GM12801 (cell line): ENCODE data around the gene PARD3B.

Experiments
- TF ChIP-seq, protein P1 (sequence below): IDR thresholded peaks from one replicate; pipeline ENCODE4 v1.5.1; 2011; ENCODE audit warnings: control low read depth; ENCODE audit not compliant: insufficient read length; ENCODE audit errors: extremely low read depth

PARD3B gene

DNA sequence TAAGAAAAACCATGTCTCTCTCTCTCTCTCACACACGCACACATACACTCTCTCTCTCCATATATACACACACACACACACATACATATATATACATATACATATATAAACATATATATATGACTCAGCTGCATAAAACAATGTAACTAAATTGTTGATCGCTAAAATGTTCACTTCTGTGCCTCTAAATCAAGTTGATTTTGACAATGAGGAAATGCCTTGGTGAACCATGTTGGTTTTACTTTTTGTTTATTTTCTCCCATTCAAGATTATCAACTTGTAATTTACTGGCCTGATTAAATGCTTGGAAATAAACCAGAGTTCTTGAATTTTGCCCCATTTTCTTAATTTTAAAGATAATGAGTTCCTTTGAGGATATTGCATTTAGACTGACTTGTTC, 500.4 kb downstream of the PARD3B start:
- TF ChIP-seq, protein P1, sequence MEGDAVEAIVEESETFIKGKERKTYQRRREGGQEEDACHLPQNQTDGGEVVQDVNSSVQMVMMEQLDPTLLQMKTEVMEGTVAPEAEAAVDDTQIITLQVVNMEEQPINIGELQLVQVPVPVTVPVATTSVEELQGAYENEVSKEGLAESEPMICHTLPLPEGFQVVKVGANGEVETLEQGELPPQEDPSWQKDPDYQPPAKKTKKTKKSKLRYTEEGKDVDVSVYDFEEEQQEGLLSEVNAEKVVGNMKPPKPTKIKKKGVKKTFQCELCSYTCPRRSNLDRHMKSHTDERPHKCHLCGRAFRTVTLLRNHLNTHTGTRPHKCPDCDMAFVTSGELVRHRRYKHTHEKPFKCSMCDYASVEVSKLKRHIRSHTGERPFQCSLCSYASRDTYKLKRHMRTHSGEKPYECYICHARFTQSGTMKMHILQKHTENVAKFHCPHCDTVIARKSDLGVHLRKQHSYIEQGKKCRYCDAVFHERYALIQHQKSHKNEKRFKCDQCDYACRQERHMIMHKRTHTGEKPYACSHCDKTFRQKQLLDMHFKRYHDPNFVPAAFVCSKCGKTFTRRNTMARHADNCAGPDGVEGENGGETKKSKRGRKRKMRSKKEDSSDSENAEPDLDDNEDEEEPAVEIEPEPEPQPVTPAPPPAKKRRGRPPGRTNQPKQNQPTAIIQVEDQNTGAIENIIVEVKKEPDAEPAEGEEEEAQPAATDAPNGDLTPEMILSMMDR = no peak

DNA sequence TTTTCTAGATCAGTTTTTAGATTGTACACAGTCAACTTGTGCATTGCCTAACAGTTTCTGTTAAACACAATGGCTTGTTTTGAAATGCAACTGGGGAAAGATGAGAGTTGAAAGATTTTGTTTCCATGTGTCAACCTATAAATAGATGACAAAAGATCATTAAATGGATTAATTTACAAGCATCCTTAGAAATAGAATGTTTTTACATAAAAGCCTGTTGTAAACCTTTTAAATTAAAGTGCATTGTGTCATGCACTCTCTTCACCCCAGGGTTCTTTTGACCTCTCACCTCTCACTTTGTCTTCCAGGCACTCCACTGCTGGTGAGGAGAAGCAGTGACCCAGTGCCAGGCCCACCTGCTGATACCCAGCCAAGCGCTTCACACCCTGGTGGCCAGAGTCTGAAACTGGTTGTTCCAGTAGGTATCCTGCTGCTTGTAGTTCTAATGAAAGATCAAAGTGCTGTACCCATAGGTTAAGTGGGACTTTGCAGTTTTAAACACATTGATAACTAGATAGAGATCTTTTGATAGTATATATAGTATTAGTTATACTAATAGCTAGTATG, 502.1 kb downstream of the PARD3B start:
- TF ChIP-seq, protein P1 = no peak

DNA sequence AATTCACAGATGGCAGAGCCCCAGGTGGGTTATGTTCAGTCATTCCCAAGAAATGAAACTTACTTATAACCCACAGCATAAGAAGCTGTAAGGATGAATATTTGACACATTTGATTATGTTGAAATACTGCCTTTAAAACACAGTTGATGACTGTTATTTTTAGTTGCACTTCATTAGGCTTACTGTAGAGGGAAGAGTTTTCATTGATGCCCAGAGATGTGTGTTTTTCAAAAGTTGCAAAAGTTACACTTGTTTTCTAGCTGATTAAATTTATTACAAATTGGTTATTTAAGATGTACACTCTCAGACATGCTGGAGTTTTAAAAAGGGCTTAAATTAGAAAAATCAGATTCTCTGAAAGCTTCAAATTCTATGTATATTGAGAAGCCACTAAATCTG, 506.1 kb downstream of the PARD3B start:
- TF ChIP-seq, protein P1 = no peak

DNA sequence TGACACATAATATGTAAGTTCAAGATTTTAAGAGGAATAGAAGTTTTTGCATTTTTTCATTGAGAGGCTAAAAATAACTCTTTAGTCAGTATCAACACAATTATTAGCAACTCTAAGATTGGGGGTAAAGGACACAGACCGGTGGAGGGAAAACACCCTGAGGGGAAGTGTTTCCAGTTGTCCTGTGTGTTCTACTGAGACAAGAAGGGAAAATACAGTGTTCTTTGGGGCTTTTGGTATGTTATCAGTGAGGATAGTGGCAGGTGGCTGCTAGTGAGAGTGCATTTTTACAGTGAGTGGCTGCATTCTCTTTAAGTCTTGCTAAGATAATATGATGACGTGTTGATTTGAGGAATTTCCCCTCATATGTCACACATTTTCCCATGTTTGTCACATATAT, 507.5 kb downstream of the PARD3B start:
- TF ChIP-seq, protein P1 = no peak

DNA sequence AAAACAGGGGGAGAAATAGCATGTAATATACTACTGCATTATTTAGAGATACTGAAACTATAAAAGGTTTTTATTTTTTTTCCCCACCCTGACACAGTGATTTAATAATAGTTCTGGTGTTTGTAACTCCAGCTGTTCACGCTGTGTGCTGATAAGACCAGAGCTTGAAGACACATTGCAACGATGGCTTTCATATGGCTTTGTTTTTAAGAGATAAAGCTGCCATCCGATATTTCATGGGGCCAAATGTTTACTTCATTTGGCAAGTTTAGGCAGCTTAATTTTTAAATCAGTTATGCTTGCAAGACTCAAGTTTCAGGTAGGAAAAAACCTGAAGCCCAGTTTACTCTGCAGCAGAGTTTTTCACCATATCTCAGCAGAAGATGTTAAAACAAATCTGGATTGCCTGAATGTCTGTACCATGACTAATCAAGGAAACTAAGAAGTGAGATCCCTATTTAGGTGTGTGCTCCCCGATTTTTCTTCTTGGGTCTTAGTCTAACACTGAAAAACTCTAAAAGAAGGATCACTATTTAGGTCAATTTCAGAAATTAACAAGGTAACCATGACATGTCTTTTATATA, 508.6 kb downstream of the PARD3B start:
- TF ChIP-seq, protein P1 = no peak

DNA sequence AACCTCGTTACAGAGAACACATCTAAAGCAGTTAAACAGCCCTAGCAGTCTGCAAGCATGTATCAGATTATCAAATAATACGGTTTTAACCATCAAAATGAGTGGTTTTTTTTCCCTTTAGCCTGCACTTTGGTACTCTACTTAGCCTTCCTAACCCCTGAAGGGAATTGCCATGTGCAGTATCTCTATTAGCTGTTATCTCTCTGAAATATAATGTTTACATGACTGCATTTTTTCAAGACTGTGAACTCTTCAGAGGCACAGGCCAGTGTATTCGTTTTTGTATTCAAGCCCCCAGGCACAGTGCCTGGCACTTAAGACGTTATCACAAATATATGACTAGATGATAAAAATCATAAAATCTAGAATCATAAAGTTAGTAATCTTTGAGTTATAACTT, 509.5 kb downstream of the PARD3B start:
- TF ChIP-seq, protein P1 = no peak

DNA sequence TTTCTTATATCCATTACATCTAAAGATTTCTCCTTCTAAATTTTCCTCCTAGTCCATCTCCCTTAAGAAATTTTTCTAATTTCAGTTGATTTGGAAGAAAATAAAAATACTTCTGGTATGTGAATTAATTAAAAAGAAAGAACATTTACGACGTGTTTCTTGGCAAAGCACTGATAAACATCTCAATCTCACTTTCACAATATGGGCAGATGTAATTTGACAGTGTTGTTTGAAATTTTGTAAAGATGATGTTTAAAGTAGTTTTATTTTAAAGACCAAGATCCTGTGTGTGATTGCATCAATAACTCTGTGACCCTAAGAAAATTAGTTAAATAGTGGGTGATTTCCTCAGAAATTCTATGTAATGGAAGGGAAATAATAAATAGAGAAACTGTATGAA, 510.0 kb downstream of the PARD3B start:
- TF ChIP-seq, protein P1 = no peak
